AG04450 (cell line): Measurements from ENCODE around the gene FBXW4. TPM values are rescaled to one million over a fixed set of nuclear protein-coding genes. Genes with fewer than 3 reads are reported as not detected.
A peak's percentile ranks its signal among the peaks of the same experiment; 100 is the strongest.

Experiments
- CTCF ChIA-PET: fragments of 300-600, 350-600 bp; formaldehyde crosslinking; extraction: SDS; loops from one replicate; lab custom pipeline; 2022; ENCODE audit warnings: antibody characterized with exemption, inconsistent platforms; lab: Charles Lee
- POLR2A ChIA-PET: fragments of 350-600 bp; formaldehyde crosslinking; extraction: SDS; loops from one replicate; lab custom pipeline; 2021; ENCODE audit warnings: antibody characterized with exemption, inconsistent platforms; lab: Yijun Ruan, JAX
- DNase-seq: peaks from one replicate; pipeline ENCODE4 v3.0.0-alpha.2; 2011; ENCODE audit warnings: low read depth, low spot score
- H3K27ac ChIP-seq: one replicate; pipeline ENCODE4 v1.5.1; 2012; ENCODE audit warnings: low read depth, low read length, control low read depth
- H3K27me3 ChIP-seq: one replicate; pipeline ENCODE4 v1.6.0; 2012; ENCODE audit warnings: low read length; ENCODE audit not compliant: control insufficient read depth, insufficient read depth
- H3K4me3 ChIP-seq: 2 replicates; pipeline ENCODE4 v1.5.1; 2011; ENCODE audit warnings: mild to moderate bottlenecking, low read depth, low read length, control low read depth
- H3K9me3 ChIP-seq: 2 replicates; pipeline ENCODE4 v1.5.1; 2012; ENCODE audit warnings: low read length; ENCODE audit not compliant: control insufficient read depth, insufficient read depth
- CTCF ChIP-seq: IDR thresholded peaks from 2 replicates; pipeline ENCODE4 v1.5.1; 2011; ENCODE audit warnings: low read depth, low read length, control low read depth, inconsistent platforms
- polyA plus RNA-seq: library from polyadenylated mRNA; depleted of rRNA; stranded (reverse); fragments of >200 nt; gene quantifications from 2 replicates; pipeline ENCODE4 v1.2.3, GENCODE V29; 2011

The FBXW4 gene
- polyA plus RNA-seq, 1 experiment: 18.3 TPM

GRCh38 chr10:101607124-101607523 lies 87.8 kb downstream of the FBXW4 start:
- H3K9me3 ChIP-seq: no peaks in the 10 kb centered on the region
- CTCF ChIA-PET: no interaction called here
- no peak for DNase-seq
- no peaks in the 10 kb centered on the region for H3K27me3 ChIP-seq
- no peak for TF ChIP-seq CTCF
- no peak overlapping the region for H3K4me3 ChIP-seq
- POLR2A ChIA-PET: no interaction called here
- H3K27ac ChIP-seq: no peak overlapping the region

- CTCF ChIA-PET: interaction anchor here (0.5 to 5.5 kb wide), 18 partner anchors 9 to 470 kb away, joined by 3 to 127 read pairs (median 6); partner anchors contain the start of genes DPCD, NPM3 and POLL
- H3K27me3 ChIP-seq: no peaks in the 10 kb centered on the region
- peak; percentile 33 for DNase-seq
These were observed 92.1 kb downstream of the FBXW4 start for GRCh38 chr10:101602761-101603398.

GRCh38 chr10:101601541-101601940 lies 93.4 kb downstream of the FBXW4 start:
- CTCF ChIA-PET: interaction anchor here (0.5 to 5.5 kb wide), 6 partner anchors 9 to 388 kb away, joined by 3 to 127 read pairs (median 6); partner anchors contain the start of gene NPM3
- no peak overlapping the region for H3K4me3 ChIP-seq

More at GRCh38 chr10:101602761-101603398, 92.1 kb downstream of the FBXW4 start:
- peak; percentile 94 for TF ChIP-seq CTCF
- no peak overlapping the region for H3K27ac ChIP-seq
- no peak overlapping the region for H3K4me3 ChIP-seq
- H3K9me3 ChIP-seq: no peaks in the 10 kb centered on the region
- POLR2A ChIA-PET: interaction anchor here (0.5 to 1.2 kb wide), 3 partner anchors 15 to 179 kb away, joined by 4 to 7 read pairs (median 6); partner anchors contain the start of genes DPCD and POLL

GRCh38 chr10:101597091-101597900 lies 97.7 kb downstream of the FBXW4 start:
- H3K27ac ChIP-seq: no peak overlapping the region
- ChIA-PET POLR2A (interaction anchor here (0.7 kb wide), 1 partner anchor 175 kb away, joined by 4 read pairs; no protein-coding TSS in a partner anchor), CTCF (interaction anchor here (1.8 to 2.8 kb wide), 2 partner anchors 184 to 384 kb away, joined by 8 to 14 read pairs; no protein-coding TSS in a partner anchor)
- H3K9me3 ChIP-seq: no peaks in the 10 kb centered on the region
- H3K27me3 ChIP-seq: no peaks in the 10 kb centered on the region
- no peak for DNase-seq
- H3K4me3 ChIP-seq: no peak overlapping the region
- no peak for TF ChIP-seq CTCF

More at GRCh38 chr10:101601541-101601940, 93.4 kb downstream of the FBXW4 start:
- DNase-seq: no peak
- H3K9me3 ChIP-seq: no peaks in the 10 kb centered on the region
- no peaks in the 10 kb centered on the region for H3K27me3 ChIP-seq
- POLR2A ChIA-PET: no interaction called here
- H3K27ac ChIP-seq: no peak overlapping the region
- TF ChIP-seq CTCF: no peak
